ENCODE results near the gene OSER1.

OSER1 gene

GRCh38 chr20:44185574-44185973, 25.0 kb downstream of the OSER1 start:
- intact Hi-C loops (cut with DNase I) = no loop called here
- no peak for DNase-seq

- intact Hi-C loops (cut with DNase I) = no loop called here
- DNase-seq = no peak
These were observed 27.3 kb downstream of the OSER1 start for GRCh38 chr20:44183282-44183681.

GRCh38 chr20:44182863-44183262, 27.7 kb downstream of the OSER1 start:
- no peak for DNase-seq
- intact Hi-C loops (cut with DNase I) = no loop called here

DNA sequence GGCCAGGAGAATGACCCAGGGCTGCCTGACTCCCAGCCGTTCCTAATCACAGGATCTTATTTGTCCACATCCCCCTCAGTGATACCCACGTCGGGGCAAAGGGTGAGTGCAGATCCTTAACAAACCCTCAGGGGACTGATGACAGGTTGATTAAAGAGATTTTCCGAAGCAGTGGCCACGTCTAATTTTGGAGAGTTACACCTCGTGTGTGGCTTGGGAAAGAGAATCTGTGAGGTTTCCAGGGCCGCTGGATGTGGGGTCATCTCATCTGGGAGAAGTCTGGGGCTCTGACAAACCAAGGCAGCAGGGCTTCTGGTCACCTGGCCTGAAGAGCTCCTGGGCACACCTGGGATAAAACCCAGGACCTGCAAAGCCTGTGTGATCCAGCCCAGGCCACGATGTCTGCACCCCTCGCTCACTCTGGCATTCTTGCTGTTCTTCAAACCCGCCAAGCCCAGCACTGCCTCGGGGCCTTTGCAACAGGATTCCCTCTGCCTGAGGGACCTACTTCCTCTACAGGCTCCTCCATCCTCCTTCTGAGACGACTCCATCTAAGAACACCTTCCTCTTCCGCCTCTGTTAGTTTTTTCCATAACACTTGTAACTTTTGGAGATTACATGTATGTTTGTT, 28.3 kb downstream of the OSER1 start:
- no peak for DNase-seq
- intact Hi-C loops (cut with DNase I) = no loop called here

GRCh38 chr20:44181611-44182010, 29.0 kb downstream of the OSER1 start:
- intact Hi-C loops (cut with DNase I) = no loop called here
- no peak for DNase-seq

DNA sequence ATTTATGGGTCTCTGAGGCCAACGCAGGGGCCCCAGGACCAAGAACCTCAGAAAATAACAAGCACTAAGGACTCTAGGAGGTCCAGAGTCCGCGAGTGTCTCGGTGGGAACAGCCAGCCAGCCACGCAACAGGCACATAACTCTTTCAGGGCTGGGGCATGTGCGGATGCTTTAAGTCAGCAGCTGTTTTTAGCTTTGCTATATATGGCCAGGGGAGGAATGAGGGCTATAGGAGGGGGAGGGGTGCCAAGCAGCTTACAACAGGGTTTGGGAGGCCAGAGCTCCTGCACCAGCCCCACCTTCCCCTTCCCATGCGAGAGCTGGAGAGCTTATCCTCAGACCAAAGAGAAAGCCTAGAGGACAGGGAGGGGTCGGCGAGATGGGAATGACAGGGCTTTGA, 29.8 kb downstream of the OSER1 start:
- intact Hi-C loops (cut with DNase I) = no loop called here
- no peak for DNase-seq

- intact Hi-C loops (cut with DNase I) = no loop called here
- no peak for DNase-seq
These were observed 33.6 kb downstream of the OSER1 start for GRCh38 chr20:44176833-44177534.

DNA sequence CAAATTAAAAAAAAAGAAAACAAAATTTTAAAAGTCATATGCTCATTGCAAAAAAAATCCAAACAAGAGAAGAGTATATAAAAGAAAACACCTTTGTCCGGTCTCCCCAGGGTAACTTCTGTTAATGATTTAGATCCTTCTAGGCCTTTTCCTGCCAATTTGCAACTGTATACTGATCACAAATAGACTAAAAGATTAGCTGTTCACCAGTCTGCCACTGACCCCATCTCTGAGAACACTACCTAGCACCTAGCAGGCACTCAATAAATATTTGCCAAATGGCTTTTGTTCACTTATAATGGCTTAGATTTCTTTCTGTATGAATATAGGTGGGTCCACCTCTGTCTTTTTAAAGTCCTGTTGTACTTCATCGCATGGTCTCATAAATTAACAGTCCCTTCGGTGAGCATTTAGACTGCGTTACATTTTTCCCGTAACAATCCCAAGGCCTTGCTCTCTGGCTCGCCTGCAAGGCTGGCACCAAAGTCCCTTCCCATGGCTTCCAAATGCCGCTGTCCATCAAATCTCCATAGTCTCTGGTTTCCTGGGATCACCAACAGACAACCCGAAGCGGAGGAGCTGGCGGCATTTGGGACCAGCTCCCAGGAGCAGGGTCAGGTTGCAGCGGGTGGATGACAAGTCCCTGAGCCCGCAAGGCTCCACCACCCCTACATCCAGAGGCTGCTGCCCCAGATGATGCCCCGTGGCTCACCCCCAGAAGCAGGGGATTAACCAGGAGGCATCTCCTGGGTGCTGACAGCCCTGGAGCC, 35.4 kb downstream of the OSER1 start:
- intact Hi-C loops (cut with DNase I) = no loop called here
- no peak for DNase-seq

- intact Hi-C loops (cut with DNase I) = no loop called here
- DNase-seq = no peak
These were observed 36.7 kb downstream of the OSER1 start for GRCh38 chr20:44173846-44174245.

- intact Hi-C loops (cut with DNase I) = no loop called here
- DNase-seq = no peak
These were observed 37.5 kb downstream of the OSER1 start for GRCh38 chr20:44173116-44173515.

GRCh38 chr20:44172572-44172950, 38.0 kb downstream of the OSER1 start:
- DNase-seq = no peak
- intact Hi-C loops (cut with DNase I) = no loop called here

DNA sequence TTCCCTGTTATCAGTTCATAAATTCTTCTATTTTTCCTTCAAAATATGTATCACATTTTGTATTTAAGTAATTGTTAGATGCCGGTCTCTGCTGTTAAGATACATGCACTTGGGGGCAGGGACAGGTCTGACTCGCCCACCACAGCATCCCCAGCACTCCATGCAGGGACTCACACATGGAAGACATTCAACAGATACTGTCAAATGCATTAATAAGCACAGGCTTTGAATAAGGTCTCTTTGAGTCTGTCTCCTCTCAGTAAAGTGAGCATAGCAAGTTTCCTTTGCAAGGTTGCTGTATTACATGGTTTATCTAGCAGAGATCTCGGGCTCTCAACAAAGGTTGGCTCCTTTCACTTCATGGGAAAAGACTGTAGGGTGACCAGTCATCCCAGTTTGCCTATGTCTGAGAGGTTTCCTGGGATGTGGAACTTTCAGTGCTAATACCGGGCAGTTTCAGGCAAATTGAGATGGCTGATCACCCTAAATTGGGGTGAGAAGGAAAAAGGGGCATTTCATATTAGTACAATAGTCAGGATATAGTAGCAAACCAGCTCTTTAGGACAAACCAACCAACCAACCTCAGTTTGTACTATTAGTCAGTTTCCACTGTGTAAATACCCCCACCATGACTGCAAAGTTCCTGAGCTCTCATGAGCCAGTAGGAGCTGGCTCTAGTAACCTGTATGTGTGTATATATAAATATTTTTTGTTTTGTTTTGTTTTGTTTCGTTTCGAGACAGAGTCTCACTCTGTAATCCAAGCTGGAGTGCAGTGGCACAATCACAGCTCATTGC, 38.6 kb downstream of the OSER1 start:
- intact Hi-C loops (cut with DNase I) = no loop called here
- DNase-seq = no peak

DNA sequence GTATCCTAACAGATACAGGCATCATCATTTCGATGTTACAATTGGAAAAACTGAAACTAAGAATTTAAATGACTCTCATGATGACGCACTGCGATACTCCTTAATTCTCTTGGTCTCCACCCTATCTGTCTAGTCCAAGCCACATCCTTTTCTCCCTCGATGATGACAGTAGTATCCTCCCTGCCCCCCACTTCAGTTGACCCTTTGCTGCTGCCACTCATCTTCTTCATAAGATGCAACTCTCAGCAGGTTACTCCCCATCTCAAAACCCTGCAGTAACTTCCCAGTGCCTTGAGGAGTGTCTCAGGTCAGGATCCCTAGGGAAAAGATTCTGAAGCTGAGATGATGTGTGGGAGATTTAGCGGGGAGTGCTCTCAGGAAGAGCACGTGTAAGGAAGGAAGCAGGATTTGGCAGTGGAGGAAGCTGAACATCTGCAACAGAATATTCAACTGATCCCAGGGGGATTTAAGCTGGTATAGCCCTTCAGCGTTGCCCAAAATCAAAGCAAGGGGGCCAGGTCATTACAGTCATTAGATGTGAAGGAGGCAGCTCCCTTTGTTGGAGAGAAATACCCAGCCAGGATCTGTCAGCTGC, 39.7 kb downstream of the OSER1 start:
- intact Hi-C loops (cut with DNase I) = no loop called here
- DNase-seq = peak in 1 of 42 donors; percentile 12

GRCh38 chr20:44167736-44168135, 42.8 kb downstream of the OSER1 start:
- DNase-seq = no peak
- intact Hi-C loops (cut with DNase I) = no loop called here

GRCh38 chr20:44166477-44166876, 44.1 kb downstream of the OSER1 start:
- intact Hi-C loops (cut with DNase I) = no loop called here
- no peak for DNase-seq

GRCh38 chr20:44166008-44166407, 44.6 kb downstream of the OSER1 start:
- no peak for DNase-seq
- intact Hi-C loops (cut with DNase I) = no loop called here

GRCh38 chr20:44160133-44160532, 50.4 kb downstream of the OSER1 start:
- intact Hi-C loops (cut with DNase I) = no loop called here
- DNase-seq = no peak

GRCh38 chr20:44159711-44160110, 50.9 kb downstream of the OSER1 start:
- intact Hi-C loops (cut with DNase I) = no loop called here
- DNase-seq = no peak

DNA sequence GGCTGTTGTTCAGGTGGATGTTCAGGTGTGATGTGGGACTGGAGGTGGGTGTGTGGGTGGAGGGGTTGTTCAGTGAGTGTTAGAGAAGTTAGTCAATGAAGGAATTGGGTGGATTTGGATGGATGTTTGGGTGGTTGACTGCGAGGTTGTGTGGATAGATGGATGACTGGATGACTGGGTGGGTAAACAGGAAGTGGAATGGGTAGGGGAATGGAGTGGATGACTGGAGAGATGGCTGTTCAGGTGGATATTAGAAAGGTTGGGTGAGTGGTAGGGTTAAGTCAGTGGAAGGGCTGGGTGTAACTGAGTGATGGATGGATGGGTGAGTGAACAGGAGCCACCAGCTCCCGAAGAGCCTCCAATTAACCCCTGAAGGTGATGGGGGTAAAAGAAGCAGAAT, 51.4 kb downstream of the OSER1 start:
- intact Hi-C loops (cut with DNase I) = no loop called here
- DNase-seq = no peak
